WTC11 (cell line): ENCODE results near the gene CYP27B1. TPM values are rescaled to one million over a fixed set of nuclear protein-coding genes. Genes with fewer than 3 reads are reported as not detected.

Experiments
- ATAC-seq: fragments of 200-7000 bp; cut with Tn5 transposase; 2 replicates; pipeline ENCODE4 v1.10.0; 2021; ENCODE audit warnings: mild to moderate bottlenecking, moderate library complexity
- CTCF ChIA-PET: fragments of 300-600 bp; sonication (Branson Sonifier 250); formaldehyde crosslinking; loops from one replicate; lab custom pipeline; 2021; ENCODE audit warnings: antibody characterized with exemption; lab: Charles Lee
- POLR2A ChIA-PET: fragments of 350-600 bp; sonication (Branson Sonifier 250); formaldehyde crosslinking; loops from one replicate; lab custom pipeline; 2021; ENCODE audit warnings: antibody characterized with exemption; lab: Charles Lee
- DNase-seq: peaks from one replicate; pipeline ENCODE4 v3.0.0; 2021; ENCODE audit warnings: low spot score
- H3K27ac Mint-ChIP-seq: 2 replicates; pipeline ENCODE4 v1.8.0; 2021; ENCODE audit warnings: mixed read lengths
- H3K27me3 Mint-ChIP-seq: 2 replicates; pipeline ENCODE4 v1.8.0; 2021; ENCODE audit warnings: low read depth, mild to moderate bottlenecking, moderate library complexity, mixed read lengths
- H3K36me3 Mint-ChIP-seq: 2 replicates; pipeline ENCODE4 v1.8.0; 2021; ENCODE audit warnings: mixed read lengths
- H3K4me1 Mint-ChIP-seq: 2 replicates; pipeline ENCODE4 v1.8.0; 2022; ENCODE audit warnings: mixed read lengths
- H3K4me3 Mint-ChIP-seq: 2 replicates; pipeline ENCODE4 v1.8.0; 2021; ENCODE audit warnings: mild to moderate bottlenecking, moderate library complexity, mixed read lengths
- H3K9me3 Mint-ChIP-seq: 2 replicates; pipeline ENCODE4 v1.8.0; 2021; ENCODE audit warnings: mixed read lengths
- ATF1 ChIP-seq: sonication (generic); formaldehyde crosslinking; IDR thresholded peaks from 2 replicates; pipeline ENCODE4 v1.8.1; 2023; ENCODE audit warnings: mild to moderate bottlenecking, moderate library complexity, missing genetic modification reagents
- NR3C1 ChIP-seq: sonication (generic); formaldehyde crosslinking; conservative IDR thresholded peaks from 2 replicates; pipeline ENCODE4 v1.8.1; 2023; ENCODE audit warnings: low read depth, mild to moderate bottlenecking, missing genetic modification reagents
- SP1 ChIP-seq: sonication (generic); formaldehyde crosslinking; conservative IDR thresholded peaks from 2 replicates; pipeline ENCODE4 v1.8.1; 2022; ENCODE audit warnings: missing genetic modification reagents
- TP53 ChIP-seq: sonication (generic); formaldehyde crosslinking; IDR thresholded peaks from 2 replicates; pipeline ENCODE4 v1.8.1; 2023; ENCODE audit warnings: mild to moderate bottlenecking, missing genetic modification reagents
- ZBTB21 ChIP-seq: sonication (generic); formaldehyde crosslinking; IDR thresholded peaks from 2 replicates; pipeline ENCODE4 v1.8.1; 2023; ENCODE audit warnings: mild to moderate bottlenecking, missing genetic modification reagents, borderline replicate concordance
- ZNF232 ChIP-seq: sonication (generic); formaldehyde crosslinking; IDR thresholded peaks from 2 replicates; pipeline ENCODE4 v1.8.0; 2022; ENCODE audit warnings: mild to moderate bottlenecking, missing genetic modification reagents
- ZNF416 ChIP-seq: fragments of 250-450 bp; sonication (Bioruptor Pico); IDR thresholded peaks from 2 replicates; pipeline ENCODE4 v1.9.0; 2021; ENCODE audit warnings: mild to moderate bottlenecking, inconsistent platforms
- total RNA-seq: library from RNA; stranded (reverse); gene quantifications from 3 replicates; pipeline ENCODE4 v1.2.3, GENCODE V29; 2021
- TF ChIP-seq, protein P1 (sequence below): fragments of 250-450 bp; sonication (Bioruptor Pico); IDR thresholded peaks from 2 replicates; pipeline ENCODE4 v1.9.0; 2021; ENCODE audit warnings: mild to moderate bottlenecking
- TF ChIP-seq, protein P2 (sequence below): fragments of 200-600 bp; IDR thresholded peaks from 2 replicates; pipeline ENCODE4 v1.8.0; 2022; ENCODE audit warnings: antibody characterized with exemption
- TF ChIP-seq, protein P3 (sequence below): sonication (generic); formaldehyde crosslinking; IDR thresholded peaks from 2 replicates; pipeline ENCODE4 v1.8.1; 2023; ENCODE audit warnings: mild to moderate bottlenecking, moderate library complexity, missing genetic modification reagents

CYP27B1 gene
- total RNA-seq, 1 experiment from 2014 or later: 2.1 TPM

DNA sequence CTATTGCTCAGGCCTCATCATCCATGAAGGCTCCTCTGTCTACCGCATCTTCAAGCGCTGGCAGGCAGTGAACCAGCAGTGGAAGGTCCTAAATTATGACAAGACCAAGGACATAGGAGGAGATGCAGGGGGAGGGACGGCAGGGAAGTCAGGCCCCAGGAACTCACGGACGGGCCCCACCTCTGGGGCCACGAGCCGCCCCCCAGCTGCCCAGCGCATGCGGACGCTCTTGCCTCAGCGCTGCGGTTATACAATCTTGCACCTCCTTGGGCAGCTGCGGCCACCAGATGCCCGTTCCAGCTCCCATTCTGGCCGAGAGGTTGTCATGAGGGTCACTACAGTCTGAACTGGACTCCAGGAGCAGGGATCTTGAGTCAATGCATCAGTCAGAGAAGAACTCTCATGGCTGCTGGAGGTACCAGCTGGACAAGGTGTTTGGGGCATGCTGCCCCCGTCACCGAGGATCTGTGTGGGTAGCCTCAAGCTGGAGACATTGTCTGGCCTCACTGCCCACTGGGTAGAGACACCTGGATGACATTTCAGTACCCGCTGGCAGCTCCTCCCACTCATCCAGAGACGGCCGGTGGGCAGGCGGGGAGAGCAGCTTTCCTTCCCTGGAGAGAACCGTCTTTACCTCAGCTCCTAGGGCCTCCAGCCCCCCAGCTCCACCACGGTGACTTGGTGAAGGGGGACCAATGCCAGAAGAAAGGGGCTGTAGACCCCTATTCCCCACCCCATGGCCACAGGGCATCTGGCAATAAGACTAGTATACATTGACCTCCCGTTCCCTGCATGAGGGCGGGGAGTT, 8.1 kb downstream of the CYP27B1 start:
- TF ChIP-seq ATF1 (CRISPR knock-in tag) (no peak), NR3C1 (no peak), ZNF232 (CRISPR knock-in tag) (no peak), ZBTB21 (CRISPR knock-in tag) (no peak)
- TF ChIP-seq, protein P1, sequence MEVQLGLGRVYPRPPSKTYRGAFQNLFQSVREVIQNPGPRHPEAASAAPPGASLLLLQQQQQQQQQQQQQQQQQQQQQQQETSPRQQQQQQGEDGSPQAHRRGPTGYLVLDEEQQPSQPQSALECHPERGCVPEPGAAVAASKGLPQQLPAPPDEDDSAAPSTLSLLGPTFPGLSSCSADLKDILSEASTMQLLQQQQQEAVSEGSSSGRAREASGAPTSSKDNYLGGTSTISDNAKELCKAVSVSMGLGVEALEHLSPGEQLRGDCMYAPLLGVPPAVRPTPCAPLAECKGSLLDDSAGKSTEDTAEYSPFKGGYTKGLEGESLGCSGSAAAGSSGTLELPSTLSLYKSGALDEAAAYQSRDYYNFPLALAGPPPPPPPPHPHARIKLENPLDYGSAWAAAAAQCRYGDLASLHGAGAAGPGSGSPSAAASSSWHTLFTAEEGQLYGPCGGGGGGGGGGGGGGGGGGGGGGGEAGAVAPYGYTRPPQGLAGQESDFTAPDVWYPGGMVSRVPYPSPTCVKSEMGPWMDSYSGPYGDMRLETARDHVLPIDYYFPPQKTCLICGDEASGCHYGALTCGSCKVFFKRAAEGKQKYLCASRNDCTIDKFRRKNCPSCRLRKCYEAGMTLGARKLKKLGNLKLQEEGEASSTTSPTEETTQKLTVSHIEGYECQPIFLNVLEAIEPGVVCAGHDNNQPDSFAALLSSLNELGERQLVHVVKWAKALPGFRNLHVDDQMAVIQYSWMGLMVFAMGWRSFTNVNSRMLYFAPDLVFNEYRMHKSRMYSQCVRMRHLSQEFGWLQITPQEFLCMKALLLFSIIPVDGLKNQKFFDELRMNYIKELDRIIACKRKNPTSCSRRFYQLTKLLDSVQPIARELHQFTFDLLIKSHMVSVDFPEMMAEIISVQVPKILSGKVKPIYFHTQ (CRISPR knock-in tag): no peak
- Mint-ChIP-seq H3K4me1 (peaks cover 26% of the 10 kb centered on the region), H3K36me3 (no peaks in the 10 kb centered on the region), H3K27me3 (peaks cover 91% of the 10 kb centered on the region), H3K27ac (no peak overlapping the region), H3K4me3 (no peak overlapping the region), H3K9me3 (no peaks in the 10 kb centered on the region)
- ChIA-PET CTCF (interaction anchor here (1.0 to 1.7 kb wide), 8 partner anchors 14 to 59 kb away, joined by 3 to 6 read pairs (median 4); partner anchors contain the start of genes AVIL and TSPAN31), POLR2A (interaction anchor here (1.4 kb wide), 1 partner anchor 14 kb away, joined by 3 read pairs; the partner anchor contains the start of gene TSPAN31)
- DNase-seq (no peak), ATAC-seq (no peak)

DNA sequence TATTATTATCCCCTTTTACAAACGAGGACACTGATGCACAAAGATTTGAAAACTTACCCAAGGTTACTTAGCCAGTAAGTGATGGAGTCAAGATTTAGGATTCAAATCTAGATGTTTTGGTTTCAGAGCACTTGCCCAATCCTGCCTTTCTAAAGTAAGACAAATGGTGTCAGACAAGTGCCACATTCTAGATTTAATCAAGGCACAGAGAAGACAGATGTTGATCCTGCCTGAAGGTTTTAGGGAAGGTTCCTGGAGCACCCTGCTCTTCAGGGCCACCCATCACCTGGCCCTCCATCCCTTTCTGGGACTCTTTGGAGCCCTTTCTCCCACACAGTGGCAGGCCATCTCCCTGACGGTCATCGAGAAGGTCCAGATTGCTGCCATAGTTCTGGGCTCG, 9.1 kb downstream of the CYP27B1 start:
- no peak overlapping the region for H3K4me3 Mint-ChIP-seq
- DNase-seq: no peak

DNA sequence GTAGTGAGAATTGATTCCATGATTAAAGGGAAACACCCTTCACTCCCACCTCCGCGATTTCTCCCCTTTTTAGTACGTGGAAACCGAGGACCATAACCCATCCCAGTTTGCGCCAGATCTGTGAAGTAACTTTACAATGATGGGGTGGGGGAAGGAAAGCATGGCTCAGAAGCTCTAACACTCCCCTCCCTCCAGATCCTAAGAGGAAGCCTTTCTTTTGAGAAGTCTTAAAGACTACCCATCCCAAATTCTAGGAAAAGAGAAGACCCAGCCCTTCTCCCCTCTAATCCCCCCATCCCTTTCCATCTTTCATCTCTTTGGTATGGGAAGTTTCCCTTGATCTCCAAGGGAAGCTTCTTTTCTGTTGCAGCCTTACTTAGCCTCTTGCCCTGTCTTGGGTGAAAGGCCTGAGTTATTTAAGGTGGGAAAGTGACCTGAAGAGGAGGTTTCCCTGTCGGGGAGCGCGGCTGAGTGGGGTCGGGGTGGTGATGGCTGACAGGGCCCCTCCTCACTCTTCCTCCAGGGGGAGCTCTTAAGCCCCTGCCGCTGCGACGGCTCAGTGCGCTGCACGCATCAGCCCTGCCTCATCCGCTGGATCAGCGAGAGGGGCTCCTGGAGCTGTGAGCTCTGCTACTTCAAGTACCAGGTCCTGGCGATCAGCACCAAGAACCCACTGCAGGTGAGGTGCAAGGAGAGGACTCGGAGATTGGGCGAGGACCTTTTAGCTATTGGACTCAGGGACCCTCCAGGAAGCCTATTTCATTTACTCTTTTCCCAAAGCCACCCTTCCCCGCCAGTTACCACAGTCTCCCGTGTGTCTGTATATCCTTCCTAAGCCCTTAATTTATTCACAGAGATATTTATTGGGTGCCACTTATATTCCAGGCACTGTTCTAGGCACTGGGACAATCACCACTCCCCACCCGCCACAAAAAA, 10.2 kb downstream of the CYP27B1 start:
- Mint-ChIP-seq H3K4me3 (peak overlapping the region; percentile 72), H3K4me1 (peaks cover 34% of the 10 kb centered on the region), H3K27ac (no peak overlapping the region), H3K9me3 (no peaks in the 10 kb centered on the region), H3K36me3 (no peaks in the 10 kb centered on the region), H3K27me3 (peaks cover 84% of the 10 kb centered on the region)
- TF ChIP-seq SP1 (CRISPR knock-in tag) (no peak), TP53 (CRISPR knock-in tag) (no peak)
- TF ChIP-seq, protein P2, sequence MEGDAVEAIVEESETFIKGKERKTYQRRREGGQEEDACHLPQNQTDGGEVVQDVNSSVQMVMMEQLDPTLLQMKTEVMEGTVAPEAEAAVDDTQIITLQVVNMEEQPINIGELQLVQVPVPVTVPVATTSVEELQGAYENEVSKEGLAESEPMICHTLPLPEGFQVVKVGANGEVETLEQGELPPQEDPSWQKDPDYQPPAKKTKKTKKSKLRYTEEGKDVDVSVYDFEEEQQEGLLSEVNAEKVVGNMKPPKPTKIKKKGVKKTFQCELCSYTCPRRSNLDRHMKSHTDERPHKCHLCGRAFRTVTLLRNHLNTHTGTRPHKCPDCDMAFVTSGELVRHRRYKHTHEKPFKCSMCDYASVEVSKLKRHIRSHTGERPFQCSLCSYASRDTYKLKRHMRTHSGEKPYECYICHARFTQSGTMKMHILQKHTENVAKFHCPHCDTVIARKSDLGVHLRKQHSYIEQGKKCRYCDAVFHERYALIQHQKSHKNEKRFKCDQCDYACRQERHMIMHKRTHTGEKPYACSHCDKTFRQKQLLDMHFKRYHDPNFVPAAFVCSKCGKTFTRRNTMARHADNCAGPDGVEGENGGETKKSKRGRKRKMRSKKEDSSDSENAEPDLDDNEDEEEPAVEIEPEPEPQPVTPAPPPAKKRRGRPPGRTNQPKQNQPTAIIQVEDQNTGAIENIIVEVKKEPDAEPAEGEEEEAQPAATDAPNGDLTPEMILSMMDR: peak; percentile 78
- TF ChIP-seq, protein P3, sequence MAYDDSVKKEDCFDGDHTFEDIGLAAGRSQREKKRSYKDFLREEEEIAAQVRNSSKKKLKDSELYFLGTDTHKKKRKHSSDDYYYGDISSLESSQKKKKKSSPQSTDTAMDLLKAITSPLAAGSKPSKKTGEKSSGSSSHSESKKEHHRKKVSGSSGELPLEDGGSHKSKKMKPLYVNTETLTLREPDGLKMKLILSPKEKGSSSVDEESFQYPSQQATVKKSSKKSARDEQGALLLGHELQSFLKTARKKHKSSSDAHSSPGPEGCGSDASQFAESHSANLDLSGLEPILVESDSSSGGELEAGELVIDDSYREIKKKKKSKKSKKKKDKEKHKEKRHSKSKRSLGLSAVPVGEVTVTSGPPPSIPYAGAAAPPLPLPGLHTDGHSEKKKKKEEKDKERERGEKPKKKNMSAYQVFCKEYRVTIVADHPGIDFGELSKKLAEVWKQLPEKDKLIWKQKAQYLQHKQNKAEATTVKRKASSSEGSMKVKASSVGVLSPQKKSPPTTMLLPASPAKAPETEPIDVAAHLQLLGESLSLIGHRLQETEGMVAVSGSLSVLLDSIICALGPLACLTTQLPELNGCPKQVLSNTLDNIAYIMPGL (CRISPR knock-in tag): 0 out of 2 replicates have a peak, but pooled peaks have one; percentile 63
- ATAC-seq (peak; percentile 64), DNase-seq (peak; percentile 85)
- ChIA-PET POLR2A (interaction anchor here (0.7 to 1.3 kb wide), 2 partner anchors 9 to 12 kb away, joined by 4 to 7 read pairs; partner anchors contain the start of gene TSPAN31), CTCF (interaction anchor here (0.5 to 2.4 kb wide), 49 partner anchors 10 to 530 kb away, joined by 3 to 80 read pairs (median 5); partner anchors contain the start of genes AGAP2, ARHGEF25, ATP23 and AVIL)

More for the DNA sequence above, 9.1 kb downstream of the CYP27B1 start:
- CTCF ChIA-PET: interaction anchor here (1.4 to 2.4 kb wide), 4 partner anchors 9 to 35 kb away, joined by 3 to 80 read pairs (median 14); partner anchors contain the start of genes CYP27B1, EEF1AKMT3 and METTL1
- ATAC-seq: no peak
- Mint-ChIP-seq H3K9me3 (no peaks in the 10 kb centered on the region), H3K27me3 (peaks cover 91% of the 10 kb centered on the region), H3K27ac (no peak overlapping the region), H3K36me3 (no peaks in the 10 kb centered on the region)
- no peak for TF ChIP-seq ZNF416
- TF ChIP-seq, all 79 proteins: peak for 0
- H3K4me1 Mint-ChIP-seq: peaks cover 30% of the 10 kb centered on the region
- POLR2A ChIA-PET: no interaction called here
